Measurements from ENCODE around the gene TBP. TPM values are rescaled to one million over a fixed set of nuclear protein-coding genes. Genes with fewer than 3 reads are reported as not detected.

Gene TBP
- total RNA-seq, 4 donors from 2014 or later: 7.5 to 17.7 (median 12.3) TPM

GRCh38 chr6:170564936-170565530 is 10.9 kb downstream of the TBP start:
- Histone ChIP-seq H3K4me3 (no peak overlapping the region), H3K9me3 (no peaks in the 10 kb centered on the region), H3K27me3 (no peaks in the 10 kb centered on the region), H3K27ac (no peak overlapping the region), H3K4me1 (no peaks in the 10 kb centered on the region), H3K36me3 (peaks cover 0 to 58% (median 28%) of the 10 kb centered on the region in 4 donors)
- no peak for DNase-seq
- 94 to 100% methylated on average over 6 to 8 of the region's 8 CpGs for WGBS, 2 donors (ENCODE audit: low coverage in 1 of 2)
- TF ChIP-seq EP300 (IDR thresholded peaks at IDR 0.05; ENCODE audit: low read depth) (no peak), CTCF (IDR thresholded peaks at IDR 0.05) (no peak), POLR2AphosphoS5 (IDR thresholded peaks at IDR 0.05) (no peak), POLR2A (IDR thresholded peaks at IDR 0.05) (no peak)
- intact Hi-C loops (cut with DNase I; ENCODE audit: low total_unique reads) (no loop called here), in situ Hi-C loops (cut with MboI; ENCODE audit: low pct_ligation_motif_present in 1 of 4, low pct_unique_long_range_greater_than_20kb in 1 of 4, low sequenced_read_pairs in 3 of 4) (no loop called here)

- WGBS, 2 donors (ENCODE audit: low coverage in 1 of 2): 94% methylated on average over 2 of the region's 2 CpGs
- intact Hi-C loops (cut with DNase I; ENCODE audit: low total_unique reads): no loop called here
- H3K36me3 ChIP-seq: peaks cover 0 to 80% (median 29%) of the 10 kb centered on the region in 4 donors
Observed at GRCh38 chr6:170572704-170573466, 18.7 kb downstream of the TBP start.

GRCh38 chr6:170575250-170575649 is 21.1 kb downstream of the TBP start:
- no peak overlapping the region for H3K4me3 ChIP-seq
- no peak for TF ChIP-seq CTCF (IDR thresholded peaks at IDR 0.05)
- no peak for TF ChIP-seq EP300 (IDR thresholded peaks at IDR 0.05; ENCODE audit: low read depth)
- no peak for TF ChIP-seq POLR2A (IDR thresholded peaks at IDR 0.05)
- no peak for TF ChIP-seq POLR2AphosphoS5 (IDR thresholded peaks at IDR 0.05)
- in situ Hi-C loops (cut with MboI; ENCODE audit: low pct_ligation_motif_present in 1 of 4, low pct_unique_long_range_greater_than_20kb in 1 of 4, low sequenced_read_pairs in 3 of 4) (no loop called here), intact Hi-C loops (cut with DNase I; ENCODE audit: low total_unique reads) (no loop called here)
- H3K36me3 ChIP-seq: peaks cover 0 to 69% (median 23%) of the 10 kb centered on the region in 4 donors
- H3K9me3 ChIP-seq: no peaks in the 10 kb centered on the region
- no peaks in the 10 kb centered on the region for H3K4me1 ChIP-seq
- WGBS, 2 donors (ENCODE audit: low coverage in 1 of 2): 87 to 90% methylated on average over 1 of the region's 1 CpG
- no peaks in the 10 kb centered on the region for H3K27me3 ChIP-seq
- H3K27ac ChIP-seq: no peak overlapping the region
- DNase-seq: no peak

More at GRCh38 chr6:170572704-170573466, 18.7 kb downstream of the TBP start:
- no peaks in the 10 kb centered on the region for H3K9me3 ChIP-seq
- no peak overlapping the region for H3K27ac ChIP-seq
- in situ Hi-C loops (cut with MboI; ENCODE audit: low pct_ligation_motif_present in 1 of 4, low pct_unique_long_range_greater_than_20kb in 1 of 4, low sequenced_read_pairs in 3 of 4): no loop called here
- no peak for DNase-seq
- no peaks in the 10 kb centered on the region for H3K27me3 ChIP-seq
- TF ChIP-seq EP300 (IDR thresholded peaks at IDR 0.05; ENCODE audit: low read depth) (no peak), POLR2AphosphoS5 (IDR thresholded peaks at IDR 0.05) (no peak), POLR2A (IDR thresholded peaks at IDR 0.05) (no peak), CTCF (IDR thresholded peaks at IDR 0.05) (no peak)
- no peaks in the 10 kb centered on the region for H3K4me1 ChIP-seq
- no peak overlapping the region for H3K4me3 ChIP-seq

GRCh38 chr6:170578909-170579308 is 24.7 kb downstream of the TBP start:
- no peak for TF ChIP-seq CTCF (IDR thresholded peaks at IDR 0.05)
- no peak for TF ChIP-seq EP300 (IDR thresholded peaks at IDR 0.05; ENCODE audit: low read depth)
- no peak for TF ChIP-seq POLR2AphosphoS5 (IDR thresholded peaks at IDR 0.05)
- Histone ChIP-seq H3K9me3 (no peaks in the 10 kb centered on the region), H3K4me1 (peaks cover 4 to 8% (median 7%) of the 10 kb centered on the region in 4 donors), H3K27me3 (no peaks in the 10 kb centered on the region), H3K36me3 (peaks cover 0 to 44% (median 6%) of the 10 kb centered on the region in 4 donors), H3K4me3 (no peak overlapping the region), H3K27ac (no peak overlapping the region)
- no peak for DNase-seq
- in situ Hi-C loops (cut with MboI; ENCODE audit: low pct_ligation_motif_present in 1 of 4, low pct_unique_long_range_greater_than_20kb in 1 of 4, low sequenced_read_pairs in 3 of 4) (no loop called here), intact Hi-C loops (cut with DNase I; ENCODE audit: low total_unique reads) (no loop called here)

Data from transverse colon (tissue), 4 donors.